Hematopoietic multipotent progenitor cell treated with erythropoietin and hydrocortisone succinate and interleukin-3 and kit ligand, for 17 days (in vitro differentiated cells): Measurements from ENCODE around the gene TBCCD1.
"Not testable (repeated sequence)": the region's sequence is repeated elsewhere in the genome, so short reads cannot be mapped to it uniquely, and the experiment has no call there.

ENCODE experiments used
- DNase-seq: peaks from one replicate; pipeline ENCODE4 v3.0.0-alpha.2; 2015; ENCODE audit warnings: low spot score

The TBCCD1 gene

GRCh38 chr3:186596568-186597287 is 29.6 kb upstream of the TBCCD1 start:
- DNase-seq: no peak

- no peak for DNase-seq
These were observed 27.5 kb upstream of the TBCCD1 start for GRCh38 chr3:186594591-186595113.

GRCh38 chr3:186593862-186594261 is 26.7 kb upstream of the TBCCD1 start:
- DNase-seq: no peak

- no peak for DNase-seq
These were observed 25.5 kb upstream of the TBCCD1 start for GRCh38 chr3:186592682-186593081.

GRCh38 chr3:186590580-186591295 is 23.6 kb upstream of the TBCCD1 start:
- DNase-seq: no peak

- no peak for DNase-seq
These were observed 22.9 kb upstream of the TBCCD1 start for GRCh38 chr3:186589856-186590579.

- DNase-seq: no peak
These were observed 22.0 kb upstream of the TBCCD1 start for GRCh38 chr3:186589121-186589520.

- DNase-seq: no peak
These were observed 21.5 kb upstream of the TBCCD1 start for GRCh38 chr3:186588632-186589031.

- no peak for DNase-seq
These were observed 20.0 kb upstream of the TBCCD1 start for GRCh38 chr3:186587183-186587582.

- DNase-seq: not testable (repeated sequence)
These were observed 19.1 kb upstream of the TBCCD1 start for GRCh38 chr3:186586245-186586644.

- DNase-seq: no peak
These were observed 16.7 kb upstream of the TBCCD1 start for GRCh38 chr3:186583831-186584230.

GRCh38 chr3:186582541-186582940 is 15.4 kb upstream of the TBCCD1 start:
- DNase-seq: no peak

GRCh38 chr3:186580785-186581184 is 13.6 kb upstream of the TBCCD1 start:
- DNase-seq: no peak

- no peak for DNase-seq
These were observed 10.4 kb upstream of the TBCCD1 start for GRCh38 chr3:186577521-186577920.

GRCh38 chr3:186571644-186572013 is 4.5 kb upstream of the TBCCD1 start:
- no peak for DNase-seq

- DNase-seq: peak; percentile 15
These were observed 4.0 kb upstream of the TBCCD1 start for GRCh38 chr3:186570941-186571643.

GRCh38 chr3:186570096-186570940 is 3.2 kb upstream of the TBCCD1 start, which contains the start of gene DNAJB11:
DNAJB11 (plus strand) TSS chr3:186570720; CDS start chr3:186570898, 178 bp downstream.
- DNase-seq: peak; percentile 98

- no peak for DNase-seq
These were observed 2.6 kb upstream of the TBCCD1 start for GRCh38 chr3:186569779-186570095.

GRCh38 chr3:186569361-186569760 is 2.2 kb upstream of the TBCCD1 start:
- DNase-seq: peak; percentile 43

GRCh38 chr3:186566772-186567071 is 417 bp downstream of the TBCCD1 start:
- DNase-seq: no peak

- DNase-seq: no peak
These were observed 2.6 kb downstream of the TBCCD1 start for GRCh38 chr3:186564586-186564985.
